GM21786 (cell line): ENCODE results near the gene TOE1.
A peak's percentile ranks its signal among the peaks of the same experiment; 100 is the strongest.
"Not testable (repeated sequence)": the region's sequence is repeated elsewhere in the genome, so short reads cannot be mapped to it uniquely, and the experiment has no call there.

Experiments used
- ATAC-seq: cut with Tn5 transposase; IDR thresholded peaks from one replicate; pipeline ENCODE4 v1.9.1; 2021; ENCODE audit not compliant: unreplicated experiment

The TOE1 gene

GRCh38 chr1:45354838-45355237 is 14.9 kb downstream of the TOE1 start:
- no peak for ATAC-seq

GRCh38 chr1:45355683-45356082 is 15.7 kb downstream of the TOE1 start:
- ATAC-seq, result no peak

GRCh38 chr1:45356186-45356585 is 16.2 kb downstream of the TOE1 start:
- no peak for ATAC-seq

- no peak for ATAC-seq
Measured at GRCh38 chr1:45359882-45360513, 20.0 kb downstream of the TOE1 start.

GRCh38 chr1:45360981-45361380 is 21.0 kb downstream of the TOE1 start:
- ATAC-seq, result not testable (repeated sequence)

GRCh38 chr1:45364294-45364693 is 24.3 kb downstream of the TOE1 start:
- ATAC-seq, result no peak

GRCh38 chr1:45365051-45365450 is 25.1 kb downstream of the TOE1 start:
- ATAC-seq, result no peak

- peak; percentile 82 for ATAC-seq
Measured at GRCh38 chr1:45370575-45370974, 30.6 kb downstream of the TOE1 start.

GRCh38 chr1:45373573-45373972 is 33.6 kb downstream of the TOE1 start:
- no peak for ATAC-seq

GRCh38 chr1:45375104-45376090 is 35.4 kb downstream of the TOE1 start:
- ATAC-seq, result no peak

- ATAC-seq, result no peak
Measured at GRCh38 chr1:45378184-45378583, 38.2 kb downstream of the TOE1 start.

- no peak for ATAC-seq
Measured at GRCh38 chr1:45379524-45379923, 39.6 kb downstream of the TOE1 start.

GRCh38 chr1:45380125-45380524 is 40.2 kb downstream of the TOE1 start:
- no peak for ATAC-seq

GRCh38 chr1:45380730-45381129 is 40.8 kb downstream of the TOE1 start:
- ATAC-seq, result no peak

GRCh38 chr1:45381243-45381642 is 41.3 kb downstream of the TOE1 start:
- no peak for ATAC-seq

GRCh38 chr1:45383191-45383590 is 43.2 kb downstream of the TOE1 start:
- ATAC-seq, result no peak

GRCh38 chr1:45384213-45384612 is 44.2 kb downstream of the TOE1 start:
- ATAC-seq, result not testable (repeated sequence)

- ATAC-seq, result no peak
Measured at GRCh38 chr1:45385302-45385701, 45.3 kb downstream of the TOE1 start.

GRCh38 chr1:45386219-45386618 is 46.2 kb downstream of the TOE1 start:
- ATAC-seq, result no peak
